Right ventricle myocardium superior (tissue), 1 donor: Measurements from ENCODE around the gene CENPM. TPM values are rescaled to one million over a fixed set of nuclear protein-coding genes. Genes with fewer than 3 reads are reported as not detected.

Experiments
- ATAC-seq: fragments of 200-7000 bp; cut with Tn5 transposase; one replicate; pipeline ENCODE4 v1.9.1; 2020; ENCODE audit warnings: mild to moderate bottlenecking; ENCODE audit not compliant: poor library complexity
- DNase-seq: peaks from one replicate; pipeline ENCODE4 v3.0.0-alpha.2; 2020
- intact Hi-C: fragments of 100-400 bp; cut with DNase I; formaldehyde crosslinking; loops from one replicate; pipeline ENCODE4 v1.11.2; 2022
- total RNA-seq: library from RNA; stranded (reverse); fragmentation: NEBNext Ultra II Directional; extraction: Animal tissue kit (Norgen Biotek cat#: 25700); gene quantifications from one replicate; pipeline ENCODE4 v1.2.1, GENCODE V29; 2021
- donor health status: DM: no; HTN: yes; CAD: no; lungs with severe emphysema.

The CENPM gene
- total RNA-seq, 1 donor from 2014 or later: 0.59 TPM

- intact Hi-C loops: no loop called here
- DNase-seq (no peak), ATAC-seq (no peak)
These were observed 38.3 kb downstream of the CENPM start for GRCh38 chr22:41908411-41909309.

- intact Hi-C loops: no loop called here
- ATAC-seq (no peak), DNase-seq (no peak)
These were observed 39.2 kb downstream of the CENPM start for GRCh38 chr22:41907436-41908401.

- intact Hi-C loops: no loop called here
- DNase-seq: no peak
These were observed 40.1 kb downstream of the CENPM start for GRCh38 chr22:41906822-41907221.

GRCh38 chr22:41905411-41906202, 41.3 kb downstream of the CENPM start:
- DNase-seq: peak; percentile 38
- no peak for ATAC-seq
- intact Hi-C loops: no loop called here

More at GRCh38 chr22:41906822-41907221, 40.1 kb downstream of the CENPM start:
- ATAC-seq: no peak

GRCh38 chr22:41904450-41905410, 42.2 kb downstream of the CENPM start:
- DNase-seq (peak; percentile 30), ATAC-seq (no peak)
- intact Hi-C loops: no loop called here

GRCh38 chr22:41902932-41903421, 44.0 kb downstream of the CENPM start:
- intact Hi-C loops: no loop called here
- peak; percentile 67 for ATAC-seq

GRCh38 chr22:41902016-41902415, 44.9 kb downstream of the CENPM start:
- no peak for ATAC-seq
- intact Hi-C loops: no loop called here
- DNase-seq: peak; percentile 27

More at GRCh38 chr22:41902932-41903421, 44.0 kb downstream of the CENPM start:
- peak; percentile 88 for DNase-seq

GRCh38 chr22:41900652-41901312, 46.2 kb downstream of the CENPM start:
- ATAC-seq (no peak), DNase-seq (peak; percentile 35)
- intact Hi-C loops: no loop called here

- DNase-seq (peak; percentile 72), ATAC-seq (peak; percentile 59)
- intact Hi-C loops: no loop called here
These were observed 46.8 kb downstream of the CENPM start for GRCh38 chr22:41899992-41900651.

GRCh38 chr22:41899110-41899509, 47.8 kb downstream of the CENPM start:
- peak; percentile 35 for DNase-seq
- intact Hi-C loops: no loop called here
- ATAC-seq: peak; percentile 62

GRCh38 chr22:41898645-41899044, 48.3 kb downstream of the CENPM start:
- peak; percentile 11 for ATAC-seq
- intact Hi-C loops: no loop called here
- peak; percentile 39 for DNase-seq

- DNase-seq (no peak), ATAC-seq (peak; percentile 71)
- intact Hi-C loops: no loop called here
These were observed 53.2 kb downstream of the CENPM start for GRCh38 chr22:41893591-41894375.

- DNase-seq (no peak), ATAC-seq (no peak)
- intact Hi-C loops: no loop called here
These were observed 54.2 kb downstream of the CENPM start for GRCh38 chr22:41892721-41893120.

- DNase-seq (no peak), ATAC-seq (peak; percentile 67)
- intact Hi-C loops: no loop called here
These were observed 55.5 kb downstream of the CENPM start for GRCh38 chr22:41891407-41891806.
